NOMO-1 treated with dmso at 0.1 percent for 144 hours (cell line): ENCODE measurements around the gene INPP5A.

Experiments used
- DNase-seq: peaks from one replicate; lab custom pipeline; 2025; ENCODE audit not compliant: unreplicated experiment; lab: John Stamatoyannopoulos, UW

Gene INPP5A

GRCh38 chr10:132642732-132643008 lies 105.1 kb downstream of the INPP5A start:
- DNase-seq: no peak

- DNase-seq: no peak
Observed at GRCh38 chr10:132643709-132644526, 106.3 kb downstream of the INPP5A start.

- no peak for DNase-seq
Observed at GRCh38 chr10:132644527-132645246, 107.1 kb downstream of the INPP5A start.

GRCh38 chr10:132645247-132645530 lies 107.6 kb downstream of the INPP5A start:
- DNase-seq: no peak

GRCh38 chr10:132645630-132646442 lies 108.2 kb downstream of the INPP5A start:
- DNase-seq: no peak

- DNase-seq: no peak
Observed at GRCh38 chr10:132646443-132647097, 109.0 kb downstream of the INPP5A start.

- DNase-seq: no peak
Observed at GRCh38 chr10:132647424-132647823, 109.8 kb downstream of the INPP5A start.

GRCh38 chr10:132648072-132648850 lies 110.7 kb downstream of the INPP5A start:
- DNase-seq: no peak

GRCh38 chr10:132648851-132649528 lies 111.4 kb downstream of the INPP5A start:
- no peak for DNase-seq

- DNase-seq: no peak
Observed at GRCh38 chr10:132649651-132650360, 112.2 kb downstream of the INPP5A start.

GRCh38 chr10:132650611-132651250 lies 113.1 kb downstream of the INPP5A start:
- DNase-seq: no peak

GRCh38 chr10:132651511-132652029 lies 114.0 kb downstream of the INPP5A start:
- DNase-seq: no peak

GRCh38 chr10:132652446-132652845 lies 114.9 kb downstream of the INPP5A start:
- DNase-seq: no peak

- DNase-seq: no peak
Observed at GRCh38 chr10:132652936-132653590, 115.5 kb downstream of the INPP5A start.

GRCh38 chr10:132653721-132654120 lies 116.1 kb downstream of the INPP5A start:
- no peak for DNase-seq

- DNase-seq: no peak
Observed at GRCh38 chr10:132654121-132654571, 116.6 kb downstream of the INPP5A start.

GRCh38 chr10:132654708-132655661 lies 117.4 kb downstream of the INPP5A start:
- no peak for DNase-seq
